Keratinocyte (primary cell): ENCODE measurements around the gene CELA1. TPM values are rescaled to one million over a fixed set of nuclear protein-coding genes. Genes with fewer than 3 reads are reported as not detected.

Experiments
- DNase-seq: peaks from one replicate; pipeline ENCODE4 v3.0.0-alpha.2; 2011; ENCODE audit warnings: low read depth, missing footprints, low spot score
- FAIRE-seq: peaks from 2 replicates; lab custom pipeline; 2011; peaks lifted over from hg19 to GRCh38; lab: Jason Lieb, UNC
- H2AFZ ChIP-seq: 2 replicates; pipeline ENCODE4 v1.6.0; 2012; ENCODE audit warnings: low read length, control low read depth, inconsistent platforms; ENCODE audit not compliant: control insufficient read depth
- H3K27ac ChIP-seq: 2 replicates; pipeline ENCODE4 v1.5.1; 2011; ENCODE audit warnings: low read length; ENCODE audit not compliant: control insufficient read depth, insufficient read depth
- H3K27me3 ChIP-seq: 3 replicates; pipeline ENCODE4 v1.6.0; 2011; ENCODE audit warnings: low read length; ENCODE audit not compliant: control insufficient read depth, insufficient read depth; ENCODE audit errors: extremely low read depth
- H3K36me3 ChIP-seq, 2 experiments: 2 replicates in 1 of 2; 3 replicates in 1 of 2; pipeline ENCODE4 v1.5.1; 2011; ENCODE audit warnings: low read length in 2 of 2, mild to moderate bottlenecking in 1 of 2; ENCODE audit not compliant: control insufficient read depth in 2 of 2, insufficient read depth in 2 of 2; ENCODE audit errors: extremely low read depth in 1 of 2
- H3K4me1 ChIP-seq: 3 replicates; pipeline ENCODE4 v1.5.1; 2011; ENCODE audit warnings: low read length; ENCODE audit not compliant: control insufficient read depth, insufficient read depth; ENCODE audit errors: extremely low read depth
- H3K4me2 ChIP-seq: 3 replicates; pipeline ENCODE4 v1.6.0; 2011; ENCODE audit warnings: low read depth, low read length; ENCODE audit not compliant: control insufficient read depth, insufficient read depth; ENCODE audit errors: extremely low read depth
- H3K4me3 ChIP-seq, 3 experiments: fragments of 200-600 bp in 1 of 3; sonication (generic) in 1 of 3; 2 replicates in 2 of 3; 3 replicates in 1 of 3; pipeline ENCODE4 v1.5.1; 2011 to 2016; ENCODE audit warnings: low read length in 3 of 3, mild to moderate bottlenecking in 3 of 3, control low read depth in 2 of 3, inconsistent platforms in 1 of 3, low read depth in 1 of 3, mixed read lengths in 1 of 3, mixed run types in 1 of 3, moderate library complexity in 1 of 3; ENCODE audit not compliant: control insufficient read depth in 2 of 3, insufficient read depth in 2 of 3; ENCODE audit errors: extremely low read depth in 1 of 3
- H3K79me2 ChIP-seq: 2 replicates; pipeline ENCODE4 v1.6.0; 2012; ENCODE audit warnings: low read length; ENCODE audit not compliant: control insufficient read depth, insufficient read depth
- H3K9ac ChIP-seq: 3 replicates; pipeline ENCODE4 v1.6.0; 2011; ENCODE audit warnings: low read length; ENCODE audit not compliant: control insufficient read depth, insufficient read depth; ENCODE audit errors: extremely low read depth
- H3K9me1 ChIP-seq: 3 replicates; pipeline ENCODE4 v1.6.0; 2011; ENCODE audit warnings: low read length; ENCODE audit not compliant: control insufficient read depth, insufficient read depth; ENCODE audit errors: extremely low read depth
- H3K9me3 ChIP-seq: 2 replicates; pipeline ENCODE4 v1.5.1; 2012; ENCODE audit warnings: low read depth, low read length; ENCODE audit not compliant: control insufficient read depth
- H4K20me1 ChIP-seq: 3 replicates; pipeline ENCODE4 v1.6.0; 2011; ENCODE audit warnings: low read length; ENCODE audit not compliant: control insufficient read depth, insufficient read depth; ENCODE audit errors: extremely low read depth
- CTCF ChIP-seq, 3 experiments: IDR thresholded peaks in 1 of 3; conservative IDR thresholded peaks in 1 of 3; optimal IDR thresholded peaks in 1 of 3; 2 replicates in 2 of 3; 3 replicates in 1 of 3; pipeline versions ENCODE3 to v1.5.1; 2011; ENCODE audit warnings: low read length in 3 of 3, mild to moderate bottlenecking in 3 of 3, moderate library complexity in 2 of 3, control low read depth in 1 of 3, inconsistent platforms in 1 of 3; ENCODE audit not compliant: insufficient read depth in 2 of 3; ENCODE audit errors: extremely low read depth in 1 of 3
- EZH2 ChIP-seq: IDR thresholded peaks from one replicate; pipeline ENCODE4 v1.6.1; 2012; ENCODE audit warnings: inconsistent platforms, mild to moderate bottlenecking, low read length, moderate library complexity
- dilution Hi-C: fragments of 300-500 bp; cut with MboI; formaldehyde crosslinking; loops from one replicate; pipeline ENCODE4 v1.7.0; 2020; ENCODE audit warnings: low sequenced_read_pairs; ENCODE audit not compliant: extremely low pct_ligation_motif_present
- polyA plus RNA-seq, 5 experiments: library from polyadenylated mRNA; depleted of rRNA in 3 of 5; stranded (reverse) in 3 of 5; stranded (forward) in 1 of 5; unstranded in 1 of 5; fragments of >200 nt; gene quantifications; 1 replicate in 1 of 5; 2 replicates in 3 of 5; 3 replicates in 1 of 5; pipeline versions ENCODE4 v1.2.1 to v1.2.3, GENCODE V29; 2011 to 2012; ENCODE audit warnings: missing spikeins in 2 of 5, low read depth in 1 of 5, low replicate concordance in 1 of 5

Gene CELA1
- polyA plus RNA-seq, 1 donor (not counting 4 experiments of a cell fraction or from before 2014, with no cell fraction given) = not detected

- Histone ChIP-seq H3K9me1 (no peaks in the 10 kb centered on the region), H3K27me3 (no peaks in the 10 kb centered on the region), H3K36me3 (peaks cover 36 to 50% of the 10 kb centered on the region in 2 experiments), H3K79me2 (no peaks in the 10 kb centered on the region), H3K9ac (no peak overlapping the region), H3K4me3 (no peak overlapping the region), H3K27ac (no peak overlapping the region), H2AFZ (no peak overlapping the region), H3K4me1 (no peaks in the 10 kb centered on the region), H3K9me3 (no peaks in the 10 kb centered on the region), H4K20me1 (no peaks in the 10 kb centered on the region), H3K4me2 (no peak overlapping the region)
- FAIRE-seq = no peak
- dilution Hi-C loops = no loop called here
- TF ChIP-seq CTCF (optimal IDR thresholded peaks at IDR 0.05 in 1 of 3, IDR thresholded peaks at IDR 0.05 in 1 of 3, conservative IDR thresholded peaks at IDR 0.05 in 1 of 3; ENCODE audit: extremely low read depth in 1 of 3, insufficient read depth in 2 of 3, low read length in 3 of 3) (no peak), EZH2 (no peak)
- DNase-seq = no peak
Observed at GRCh38 chr12:51360315-51360714, 13.8 kb upstream of the CELA1 start.

GRCh38 chr12:51359851-51360250 lies 13.4 kb upstream of the CELA1 start:
- DNase-seq (no peak), FAIRE-seq (no peak)
- Histone ChIP-seq H3K27me3 (no peaks in the 10 kb centered on the region), H2AFZ (no peak overlapping the region), H3K36me3 (peaks cover 38 to 52% of the 10 kb centered on the region in 2 experiments), H3K9ac (no peak overlapping the region), H3K9me3 (no peaks in the 10 kb centered on the region), H3K4me1 (no peaks in the 10 kb centered on the region), H4K20me1 (no peaks in the 10 kb centered on the region), H3K9me1 (no peaks in the 10 kb centered on the region), H3K79me2 (no peaks in the 10 kb centered on the region), H3K27ac (no peak overlapping the region), H3K4me3 (no peak overlapping the region), H3K4me2 (no peak overlapping the region)
- TF ChIP-seq CTCF (optimal IDR thresholded peaks at IDR 0.05 in 1 of 3, IDR thresholded peaks at IDR 0.05 in 1 of 3, conservative IDR thresholded peaks at IDR 0.05 in 1 of 3; ENCODE audit: extremely low read depth in 1 of 3, insufficient read depth in 2 of 3, low read length in 3 of 3) (no peak), EZH2 (no peak)
- dilution Hi-C loops = no loop called here
